ENCODE data around the gene SNAP25. TPM values are rescaled to one million over a fixed set of nuclear protein-coding genes. Genes with fewer than 3 reads are reported as not detected.

SNAP25 gene
- total RNA-seq, 2 experiments from 2014 or later: not detected

- ChIA-PET CTCF (no interaction called here), POLR2A (no interaction called here)
- Mint-ChIP-seq H3K9me3 (ENCODE audit: insufficient read depth) (no peaks in the 10 kb centered on the region), H3K4me1 (ENCODE audit: low read depth) (no peaks in the 10 kb centered on the region), H3K27me3 (ENCODE audit: low read depth) (no peaks in the 10 kb centered on the region), H3K36me3 (ENCODE audit: low read depth) (no peaks in the 10 kb centered on the region), H3K4me3 (no peak overlapping the region), H3K27ac (no peak overlapping the region)
- ATAC-seq (no peak), DNase-seq (no peak)
Observed at GRCh38 chr20:10185741-10186558, 32.7 kb upstream of the SNAP25 start.

DNA sequence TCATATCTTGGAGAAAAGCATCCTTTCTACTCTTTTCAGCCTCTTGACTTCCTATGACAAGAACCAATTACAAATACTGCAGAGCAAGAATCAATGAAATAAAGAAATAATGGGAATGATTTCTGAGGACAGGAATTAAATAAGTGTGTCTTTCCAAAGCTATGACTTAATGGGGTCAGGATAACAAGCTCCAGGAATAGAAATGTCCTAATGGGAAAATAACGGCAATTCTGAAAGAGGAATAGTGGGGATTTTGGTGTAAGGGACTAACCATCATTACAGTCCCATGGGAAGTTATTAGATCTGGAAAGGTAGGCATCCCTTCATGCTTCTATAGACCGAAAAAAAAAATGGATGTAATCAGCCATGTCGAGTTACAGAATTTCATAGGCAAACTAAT is 28.2 kb upstream of the SNAP25 start:
- no peaks in the 10 kb centered on the region for H3K4me1 Mint-ChIP-seq (ENCODE audit: low read depth)
- H3K27me3 Mint-ChIP-seq (ENCODE audit: low read depth): no peaks in the 10 kb centered on the region
- CTCF ChIA-PET: no interaction called here
- POLR2A ChIA-PET: no interaction called here
- H3K4me3 Mint-ChIP-seq: no peak overlapping the region
- H3K9me3 Mint-ChIP-seq (ENCODE audit: insufficient read depth): no peaks in the 10 kb centered on the region
- ATAC-seq (no peak), DNase-seq (no peak)
- H3K27ac Mint-ChIP-seq: no peak overlapping the region
- no peaks in the 10 kb centered on the region for H3K36me3 Mint-ChIP-seq (ENCODE audit: low read depth)

DNA sequence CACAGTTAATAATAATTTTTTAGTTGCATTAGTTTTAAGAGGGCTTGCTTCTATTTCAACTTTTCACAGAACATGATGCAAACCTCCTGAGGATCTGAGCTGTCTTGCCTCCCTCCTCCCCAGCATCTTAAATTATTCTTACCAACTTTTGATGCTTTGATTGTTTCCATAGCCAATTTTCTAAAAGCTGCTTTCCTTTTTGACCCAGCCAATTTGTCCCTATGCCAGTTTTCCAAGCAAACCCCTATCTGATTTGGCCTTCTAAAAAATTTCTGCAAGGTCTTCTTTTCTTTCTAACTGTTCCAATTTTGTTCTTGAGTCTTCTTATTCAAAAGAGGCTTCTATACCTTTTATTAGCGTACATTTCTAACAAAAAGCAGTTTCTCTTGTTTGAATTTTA is 26.5 kb upstream of the SNAP25 start:
- no peak for DNase-seq
- Mint-ChIP-seq H3K36me3 (ENCODE audit: low read depth) (no peaks in the 10 kb centered on the region), H3K27ac (no peak overlapping the region), H3K4me3 (no peak overlapping the region), H3K9me3 (ENCODE audit: insufficient read depth) (no peaks in the 10 kb centered on the region), H3K27me3 (ENCODE audit: low read depth) (no peaks in the 10 kb centered on the region), H3K4me1 (ENCODE audit: low read depth) (no peaks in the 10 kb centered on the region)
- no peak for ATAC-seq
- ChIA-PET CTCF (no interaction called here), POLR2A (no interaction called here)

GRCh38 chr20:10194166-10194565 is 24.5 kb upstream of the SNAP25 start:
- ChIA-PET CTCF (no interaction called here), POLR2A (no interaction called here)
- H3K36me3 Mint-ChIP-seq (ENCODE audit: low read depth): no peaks in the 10 kb centered on the region
- no peak overlapping the region for H3K27ac Mint-ChIP-seq
- no peak for ATAC-seq
- DNase-seq: no peak
- no peaks in the 10 kb centered on the region for H3K4me1 Mint-ChIP-seq (ENCODE audit: low read depth)
- H3K9me3 Mint-ChIP-seq (ENCODE audit: insufficient read depth): no peaks in the 10 kb centered on the region
- no peak overlapping the region for H3K4me3 Mint-ChIP-seq
- H3K27me3 Mint-ChIP-seq (ENCODE audit: low read depth): no peaks in the 10 kb centered on the region

DNA sequence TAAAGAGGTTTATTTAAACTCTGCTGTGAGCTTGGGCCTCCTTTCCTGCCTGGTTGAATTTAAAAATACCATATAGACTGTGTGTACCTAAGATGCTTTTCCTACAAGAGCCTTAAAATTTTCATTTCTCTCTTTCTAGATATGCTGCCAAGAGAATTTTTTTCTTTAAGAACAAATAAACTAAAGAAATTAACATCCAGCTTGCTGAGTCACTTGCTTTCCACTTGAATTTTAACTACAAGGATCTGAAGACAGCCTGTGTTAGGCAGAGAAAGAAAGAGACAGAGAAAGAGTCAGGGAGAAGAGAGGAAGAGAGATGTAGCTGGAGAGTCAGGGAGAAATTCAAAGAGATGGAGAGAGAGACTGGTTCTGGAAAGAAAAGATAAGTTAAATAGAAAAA is 18.3 kb upstream of the SNAP25 start:
- ChIA-PET POLR2A (no interaction called here), CTCF (no interaction called here)
- H3K27ac Mint-ChIP-seq: no peak overlapping the region
- DNase-seq: no peak
- H3K9me3 Mint-ChIP-seq (ENCODE audit: insufficient read depth): no peaks in the 10 kb centered on the region
- no peaks in the 10 kb centered on the region for H3K27me3 Mint-ChIP-seq (ENCODE audit: low read depth)
- no peaks in the 10 kb centered on the region for H3K4me1 Mint-ChIP-seq (ENCODE audit: low read depth)
- no peak for ATAC-seq
- no peak overlapping the region for H3K4me3 Mint-ChIP-seq
- H3K36me3 Mint-ChIP-seq (ENCODE audit: low read depth): no peaks in the 10 kb centered on the region

DNA sequence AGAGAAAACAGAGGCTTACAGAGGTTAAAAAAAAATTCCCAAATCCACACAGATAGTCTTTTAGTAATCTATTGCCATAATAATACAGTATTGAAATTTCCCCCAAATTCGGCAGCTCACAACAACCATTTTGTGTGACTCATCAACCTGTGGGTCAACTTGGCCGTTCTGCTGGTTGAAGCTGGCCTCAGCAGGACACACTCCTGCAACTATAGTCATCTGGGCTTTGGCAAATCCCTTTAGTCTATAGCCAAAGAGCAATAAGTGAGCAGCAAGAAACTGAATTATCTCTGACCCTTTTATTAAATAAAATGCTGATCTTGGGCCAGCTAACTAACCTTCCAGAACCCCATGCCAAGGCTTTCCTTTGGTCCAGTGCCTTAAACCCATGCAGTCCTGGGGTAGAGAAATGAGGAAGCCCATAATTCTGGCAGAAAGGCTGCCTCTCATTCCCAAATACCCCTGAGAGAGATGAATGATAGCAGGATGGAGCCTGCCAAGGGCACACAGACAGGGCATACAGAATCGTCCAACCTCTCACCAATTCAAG is 17.2 kb upstream of the SNAP25 start:
- Mint-ChIP-seq H3K9me3 (ENCODE audit: insufficient read depth) (no peaks in the 10 kb centered on the region), H3K27ac (no peak overlapping the region), H3K36me3 (ENCODE audit: low read depth) (no peaks in the 10 kb centered on the region), H3K27me3 (ENCODE audit: low read depth) (no peaks in the 10 kb centered on the region), H3K4me1 (ENCODE audit: low read depth) (no peaks in the 10 kb centered on the region), H3K4me3 (no peak overlapping the region)
- ChIA-PET CTCF (no interaction called here), POLR2A (no interaction called here)
- DNase-seq (no peak), ATAC-seq (no peak)

GRCh38 chr20:10209091-10209490 is 9.5 kb upstream of the SNAP25 start:
- POLR2A ChIA-PET: no interaction called here

DNA sequence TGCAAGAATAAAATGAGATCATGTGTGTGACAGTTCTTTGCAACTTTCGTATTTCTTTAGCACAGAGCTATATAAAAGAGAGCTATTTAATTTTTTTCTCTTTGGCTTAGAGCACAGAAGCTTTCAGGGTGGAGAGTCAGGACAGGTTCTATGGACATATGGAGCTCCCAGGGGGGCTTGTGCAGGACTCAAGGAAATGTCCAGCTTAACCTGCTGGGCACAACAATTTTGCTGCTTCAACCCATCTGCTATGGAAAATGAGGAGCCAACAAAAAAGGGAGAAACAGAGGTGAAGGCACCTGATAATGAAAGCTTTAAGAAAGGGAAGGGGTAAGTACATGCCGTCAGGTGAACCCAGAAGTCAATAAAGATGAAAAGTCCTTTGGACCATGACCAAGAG is 5.1 kb upstream of the SNAP25 start:
- DNase-seq (no peak), ATAC-seq (no peak)
- peaks cover 5% of the 10 kb centered on the region for H3K4me1 Mint-ChIP-seq (ENCODE audit: low read depth)
- no peak overlapping the region for H3K27ac Mint-ChIP-seq
- no peak overlapping the region for H3K4me3 Mint-ChIP-seq
- CTCF ChIA-PET: no interaction called here
- POLR2A ChIA-PET: no interaction called here
- H3K36me3 Mint-ChIP-seq (ENCODE audit: low read depth): no peaks in the 10 kb centered on the region
- peaks cover 11% of the 10 kb centered on the region for H3K27me3 Mint-ChIP-seq (ENCODE audit: low read depth)
- no peaks in the 10 kb centered on the region for H3K9me3 Mint-ChIP-seq (ENCODE audit: insufficient read depth)

More at GRCh38 chr20:10209091-10209490, 9.5 kb upstream of the SNAP25 start:
- Mint-ChIP-seq H3K9me3 (ENCODE audit: insufficient read depth) (no peaks in the 10 kb centered on the region), H3K4me3 (no peak overlapping the region), H3K27ac (no peak overlapping the region), H3K27me3 (ENCODE audit: low read depth) (no peaks in the 10 kb centered on the region), H3K4me1 (ENCODE audit: low read depth) (no peaks in the 10 kb centered on the region), H3K36me3 (ENCODE audit: low read depth) (no peaks in the 10 kb centered on the region)
- CTCF ChIA-PET: no interaction called here
- DNase-seq (no peak), ATAC-seq (no peak)

DNA sequence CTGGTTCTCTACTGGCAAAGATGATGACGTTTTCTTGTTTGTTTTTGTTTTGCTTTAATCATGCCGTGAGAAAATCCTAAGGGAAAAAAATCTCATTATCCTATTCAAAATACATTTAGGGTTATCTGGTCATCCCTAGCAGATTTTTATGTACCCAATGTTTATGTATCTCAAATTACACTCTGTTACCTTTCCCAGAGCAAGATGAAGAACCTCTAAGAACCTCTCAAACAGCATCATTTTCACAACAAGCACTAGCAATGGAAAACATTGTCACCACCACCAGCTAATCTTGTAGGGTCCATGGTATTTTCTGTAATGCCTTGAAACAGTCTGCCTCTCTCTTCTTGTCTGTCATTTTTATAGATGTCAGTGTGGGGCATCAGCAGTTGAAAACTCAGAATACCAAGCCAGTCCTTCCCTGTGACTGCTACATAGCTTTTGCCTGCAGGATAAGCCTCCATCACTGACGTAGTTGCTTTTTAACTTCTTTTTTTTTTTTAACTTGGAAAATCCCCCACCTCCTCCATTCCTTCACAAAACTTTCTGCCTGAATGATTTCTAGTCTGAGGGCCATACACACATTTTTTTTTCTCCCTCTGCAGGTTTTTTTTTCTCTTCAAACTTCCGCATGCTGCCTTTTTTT is 2.4 kb upstream of the SNAP25 start:
- no peaks in the 10 kb centered on the region for H3K36me3 Mint-ChIP-seq (ENCODE audit: low read depth)
- peaks cover 9% of the 10 kb centered on the region for H3K4me1 Mint-ChIP-seq (ENCODE audit: low read depth)
- no peak overlapping the region for H3K4me3 Mint-ChIP-seq
- ATAC-seq: no peak
- ChIA-PET CTCF (interaction anchor here (0.6 kb wide), 1 partner anchor 209 kb away, joined by 3 read pairs; no protein-coding TSS in a partner anchor), POLR2A (no interaction called here)
- no peaks in the 10 kb centered on the region for H3K9me3 Mint-ChIP-seq (ENCODE audit: insufficient read depth)
- H3K27ac Mint-ChIP-seq: no peak overlapping the region
- no peak for DNase-seq
- H3K27me3 Mint-ChIP-seq (ENCODE audit: low read depth): peaks cover 16% of the 10 kb centered on the region

GRCh38 chr20:10217721-10218410 is 764 bp upstream of the SNAP25 start:
- H3K9me3 Mint-ChIP-seq (ENCODE audit: insufficient read depth): no peaks in the 10 kb centered on the region
- H3K4me1 Mint-ChIP-seq (ENCODE audit: low read depth): peaks cover 9% of the 10 kb centered on the region
- POLR2A ChIA-PET: no interaction called here
- CTCF ChIA-PET: no interaction called here
- H3K4me3 Mint-ChIP-seq: no peak overlapping the region
- ATAC-seq (no peak), DNase-seq (no peak)
- no peak overlapping the region for H3K27ac Mint-ChIP-seq
- H3K27me3 Mint-ChIP-seq (ENCODE audit: low read depth): peaks cover 16% of the 10 kb centered on the region
- no peaks in the 10 kb centered on the region for H3K36me3 Mint-ChIP-seq (ENCODE audit: low read depth)

DNA sequence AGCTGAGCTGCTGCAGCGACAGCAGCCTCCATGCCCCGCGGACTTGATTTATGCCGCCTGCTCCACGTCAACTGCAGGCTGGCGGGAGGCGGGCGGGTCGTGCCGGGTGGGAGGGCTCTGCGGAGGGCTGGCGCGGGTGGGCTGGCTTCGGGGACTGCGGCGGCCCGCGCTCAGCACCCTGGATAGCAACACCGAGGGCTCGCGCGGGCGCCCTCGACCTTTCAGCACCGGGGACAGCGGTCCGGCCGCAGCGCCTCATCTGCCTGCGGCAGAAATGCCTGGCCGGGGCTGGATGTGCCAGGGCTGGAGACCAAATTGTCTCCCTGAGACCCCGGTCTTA is 792 bp downstream of the SNAP25 start:
- H3K36me3 Mint-ChIP-seq (ENCODE audit: low read depth): no peaks in the 10 kb centered on the region
- peaks cover 9% of the 10 kb centered on the region for H3K4me1 Mint-ChIP-seq (ENCODE audit: low read depth)
- DNase-seq (peak; percentile 77), ATAC-seq (peak; percentile 84)
- CTCF ChIA-PET: no interaction called here
- H3K9me3 Mint-ChIP-seq (ENCODE audit: insufficient read depth): no peaks in the 10 kb centered on the region
- H3K27ac Mint-ChIP-seq: no peak overlapping the region
- POLR2A ChIA-PET: no interaction called here
- peaks cover 16% of the 10 kb centered on the region for H3K27me3 Mint-ChIP-seq (ENCODE audit: low read depth)
- H3K4me3 Mint-ChIP-seq: no peak overlapping the region

DNA sequence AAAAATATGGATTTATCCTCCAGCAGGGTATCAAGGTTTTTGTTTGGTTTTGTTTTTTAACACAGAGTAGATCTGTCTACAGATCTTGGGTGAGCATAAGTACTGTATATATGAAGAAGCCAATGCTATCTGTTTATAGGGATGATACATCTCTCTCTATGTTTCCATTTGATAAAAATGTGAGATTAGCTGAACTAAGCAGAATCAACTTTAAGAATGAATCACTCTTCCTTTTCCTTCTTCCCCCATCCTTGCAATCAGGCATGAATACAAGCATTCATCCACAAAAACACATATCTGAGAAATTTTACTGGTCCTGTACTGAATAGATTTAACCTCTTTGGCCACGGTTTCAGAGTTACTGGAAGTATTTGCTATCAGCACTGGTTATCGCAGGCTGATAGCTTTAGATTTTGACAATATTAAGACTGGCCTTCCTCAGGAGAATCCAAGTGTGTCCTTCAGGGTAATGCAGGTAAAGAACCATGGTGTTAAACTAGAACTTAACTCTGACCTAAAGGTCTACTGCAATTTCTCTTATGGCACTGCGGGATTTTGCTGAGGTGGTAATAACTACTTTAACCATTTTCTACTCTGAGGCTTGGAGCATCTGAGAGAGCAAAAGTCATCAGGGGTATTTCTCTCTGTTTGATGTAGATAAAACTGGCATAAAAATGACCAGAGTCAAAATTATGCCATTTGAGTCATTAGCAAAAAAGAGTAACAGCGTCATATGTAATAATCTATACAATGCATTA is 1.5 kb downstream of the SNAP25 start:
- CTCF ChIA-PET: no interaction called here
- no peaks in the 10 kb centered on the region for H3K36me3 Mint-ChIP-seq (ENCODE audit: low read depth)
- H3K9me3 Mint-ChIP-seq (ENCODE audit: insufficient read depth): no peaks in the 10 kb centered on the region
- no peak overlapping the region for H3K4me3 Mint-ChIP-seq
- POLR2A ChIA-PET: no interaction called here
- DNase-seq: no peak
- peaks cover 16% of the 10 kb centered on the region for H3K27me3 Mint-ChIP-seq (ENCODE audit: low read depth)
- H3K27ac Mint-ChIP-seq: no peak overlapping the region
- no peak for ATAC-seq
- peaks cover 9% of the 10 kb centered on the region for H3K4me1 Mint-ChIP-seq (ENCODE audit: low read depth)
